ENCODE results near the gene ZSWIM8. TPM values are rescaled to one million over a fixed set of nuclear protein-coding genes. Genes with fewer than 3 reads are reported as not detected.
A peak's percentile ranks its signal among the peaks of the same experiment; 100 is the strongest.

The ZSWIM8 gene
- total and polyA plus RNA-seq, 10 of the 15 experiments (the other 5 are each of a cell fraction or from before 2014, with no cell fraction given) = 7.8 to 47.1 (median 23.6) TPM

- TF ChIP-seq, protein P1, sequence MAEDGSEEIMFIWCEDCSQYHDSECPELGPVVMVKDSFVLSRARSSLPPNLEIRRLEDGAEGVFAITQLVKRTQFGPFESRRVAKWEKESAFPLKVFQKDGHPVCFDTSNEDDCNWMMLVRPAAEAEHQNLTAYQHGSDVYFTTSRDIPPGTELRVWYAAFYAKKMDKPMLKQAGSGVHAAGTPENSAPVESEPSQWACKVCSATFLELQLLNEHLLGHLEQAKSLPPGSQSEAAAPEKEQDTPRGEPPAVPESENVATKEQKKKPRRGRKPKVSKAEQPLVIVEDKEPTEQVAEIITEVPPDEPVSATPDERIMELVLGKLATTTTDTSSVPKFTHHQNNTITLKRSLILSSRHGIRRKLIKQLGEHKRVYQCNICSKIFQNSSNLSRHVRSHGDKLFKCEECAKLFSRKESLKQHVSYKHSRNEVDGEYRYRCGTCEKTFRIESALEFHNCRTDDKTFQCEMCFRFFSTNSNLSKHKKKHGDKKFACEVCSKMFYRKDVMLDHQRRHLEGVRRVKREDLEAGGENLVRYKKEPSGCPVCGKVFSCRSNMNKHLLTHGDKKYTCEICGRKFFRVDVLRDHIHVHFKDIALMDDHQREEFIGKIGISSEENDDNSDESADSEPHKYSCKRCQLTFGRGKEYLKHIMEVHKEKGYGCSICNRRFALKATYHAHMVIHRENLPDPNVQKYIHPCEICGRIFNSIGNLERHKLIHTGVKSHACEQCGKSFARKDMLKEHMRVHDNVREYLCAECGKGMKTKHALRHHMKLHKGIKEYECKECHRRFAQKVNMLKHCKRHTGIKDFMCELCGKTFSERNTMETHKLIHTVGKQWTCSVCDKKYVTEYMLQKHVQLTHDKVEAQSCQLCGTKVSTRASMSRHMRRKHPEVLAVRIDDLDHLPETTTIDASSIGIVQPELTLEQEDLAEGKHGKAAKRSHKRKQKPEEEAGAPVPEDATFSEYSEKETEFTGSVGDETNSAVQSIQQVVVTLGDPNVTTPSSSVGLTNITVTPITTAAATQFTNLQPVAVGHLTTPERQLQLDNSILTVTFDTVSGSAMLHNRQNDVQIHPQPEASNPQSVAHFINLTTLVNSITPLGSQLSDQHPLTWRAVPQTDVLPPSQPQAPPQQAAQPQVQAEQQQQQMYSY (CRISPR knock-in tag; IDR thresholded peaks at IDR 0.05) = no peak
- TF ChIP-seq, protein P2, sequence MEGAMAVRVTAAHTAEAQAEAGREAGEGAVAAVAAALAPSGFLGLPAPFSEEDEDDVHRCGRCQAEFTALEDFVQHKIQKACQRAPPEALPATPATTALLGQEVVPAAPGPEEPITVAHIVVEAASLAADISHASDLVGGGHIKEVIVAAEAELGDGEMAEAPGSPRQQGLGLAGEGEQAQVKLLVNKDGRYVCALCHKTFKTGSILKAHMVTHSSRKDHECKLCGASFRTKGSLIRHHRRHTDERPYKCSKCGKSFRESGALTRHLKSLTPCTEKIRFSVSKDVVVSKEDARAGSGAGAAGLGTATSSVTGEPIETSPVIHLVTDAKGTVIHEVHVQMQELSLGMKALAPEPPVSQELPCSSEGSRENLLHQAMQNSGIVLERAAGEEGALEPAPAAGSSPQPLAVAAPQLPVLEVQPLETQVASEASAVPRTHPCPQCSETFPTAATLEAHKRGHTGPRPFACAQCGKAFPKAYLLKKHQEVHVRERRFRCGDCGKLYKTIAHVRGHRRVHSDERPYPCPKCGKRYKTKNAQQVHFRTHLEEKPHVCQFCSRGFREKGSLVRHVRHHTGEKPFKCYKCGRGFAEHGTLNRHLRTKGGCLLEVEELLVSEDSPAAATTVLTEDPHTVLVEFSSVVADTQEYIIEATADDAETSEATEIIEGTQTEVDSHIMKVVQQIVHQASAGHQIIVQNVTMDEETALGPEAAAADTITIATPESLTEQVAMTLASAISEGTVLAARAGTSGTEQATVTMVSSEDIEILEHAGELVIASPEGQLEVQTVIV (IDR thresholded peaks at IDR 0.05; ENCODE audit: borderline replicate concordance, partially characterized antibody) = peak; percentile 82
- TF ChIP-seq CHD1 (IDR thresholded peaks at IDR 0.05; ENCODE audit: low read depth, low read length) (no peak), RAD21 (IDR thresholded peaks at IDR 0.05; ENCODE audit: insufficient read depth, low read depth, low read length) (no peak), FOXM1 (IDR thresholded peaks at IDR 0.05; ENCODE audit: low read depth, low read length) (0 out of 2 replicates have a peak, but pooled peaks have one; percentile 11), HSF1 (IDR thresholded peaks at IDR 0.05; ENCODE audit: low read depth, low read length) (no peak), ZNF592 (IDR thresholded peaks at IDR 0.05) (no peak), IKZF1 (conservative IDR thresholded peaks at IDR 0.05) (peak; percentile 96), BACH1 (IDR thresholded peaks at IDR 0.05; ENCODE audit: borderline replicate concordance) (peak; percentile 86)
- TF ChIP-seq, protein P3, sequence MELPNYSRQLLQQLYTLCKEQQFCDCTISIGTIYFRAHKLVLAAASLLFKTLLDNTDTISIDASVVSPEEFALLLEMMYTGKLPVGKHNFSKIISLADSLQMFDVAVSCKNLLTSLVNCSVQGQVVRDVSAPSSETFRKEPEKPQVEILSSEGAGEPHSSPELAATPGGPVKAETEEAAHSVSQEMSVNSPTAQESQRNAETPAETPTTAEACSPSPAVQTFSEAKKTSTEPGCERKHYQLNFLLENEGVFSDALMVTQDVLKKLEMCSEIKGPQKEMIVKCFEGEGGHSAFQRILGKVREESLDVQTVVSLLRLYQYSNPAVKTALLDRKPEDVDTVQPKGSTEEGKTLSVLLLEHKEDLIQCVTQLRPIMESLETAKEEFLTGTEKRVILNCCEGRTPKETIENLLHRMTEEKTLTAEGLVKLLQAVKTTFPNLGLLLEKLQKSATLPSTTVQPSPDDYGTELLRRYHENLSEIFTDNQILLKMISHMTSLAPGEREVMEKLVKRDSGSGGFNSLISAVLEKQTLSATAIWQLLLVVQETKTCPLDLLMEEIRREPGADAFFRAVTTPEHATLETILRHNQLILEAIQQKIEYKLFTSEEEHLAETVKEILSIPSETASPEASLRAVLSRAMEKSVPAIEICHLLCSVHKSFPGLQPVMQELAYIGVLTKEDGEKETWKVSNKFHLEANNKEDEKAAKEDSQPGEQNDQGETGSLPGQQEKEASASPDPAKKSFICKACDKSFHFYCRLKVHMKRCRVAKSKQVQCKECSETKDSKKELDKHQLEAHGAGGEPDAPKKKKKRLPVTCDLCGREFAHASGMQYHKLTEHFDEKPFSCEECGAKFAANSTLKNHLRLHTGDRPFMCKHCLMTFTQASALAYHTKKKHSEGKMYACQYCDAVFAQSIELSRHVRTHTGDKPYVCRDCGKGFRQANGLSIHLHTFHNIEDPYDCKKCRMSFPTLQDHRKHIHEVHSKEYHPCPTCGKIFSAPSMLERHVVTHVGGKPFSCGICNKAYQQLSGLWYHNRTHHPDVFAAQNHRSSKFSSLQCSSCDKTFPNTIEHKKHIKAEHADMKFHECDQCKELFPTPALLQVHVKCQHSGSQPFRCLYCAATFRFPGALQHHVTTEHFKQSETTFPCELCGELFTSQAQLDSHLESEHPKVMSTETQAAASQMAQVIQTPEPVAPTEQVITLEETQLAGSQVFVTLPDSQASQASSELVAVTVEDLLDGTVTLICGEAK (IDR thresholded peaks at IDR 0.05; ENCODE audit: borderline replicate concordance) = peak; percentile 95
- TF ChIP-seq, protein P4, sequence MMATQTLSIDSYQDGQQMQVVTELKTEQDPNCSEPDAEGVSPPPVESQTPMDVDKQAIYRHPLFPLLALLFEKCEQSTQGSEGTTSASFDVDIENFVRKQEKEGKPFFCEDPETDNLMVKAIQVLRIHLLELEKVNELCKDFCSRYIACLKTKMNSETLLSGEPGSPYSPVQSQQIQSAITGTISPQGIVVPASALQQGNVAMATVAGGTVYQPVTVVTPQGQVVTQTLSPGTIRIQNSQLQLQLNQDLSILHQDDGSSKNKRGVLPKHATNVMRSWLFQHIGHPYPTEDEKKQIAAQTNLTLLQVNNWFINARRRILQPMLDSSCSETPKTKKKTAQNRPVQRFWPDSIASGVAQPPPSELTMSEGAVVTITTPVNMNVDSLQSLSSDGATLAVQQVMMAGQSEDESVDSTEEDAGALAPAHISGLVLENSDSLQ (IDR thresholded peaks at IDR 0.05) = peak; percentile 59; the same call in 1 of the 2 replicates
These were observed at the start of gene ZSWIM8 (continued) for GRCh38 chr10:73785211-73785720.

All from GM12878 (cell line).